GM18519 (cell line): ENCODE results near the gene MEI4.

ENCODE experiments used
- ATAC-seq: cut with Tn5 transposase; IDR thresholded peaks from one replicate; pipeline ENCODE4 v1.9.1; 2021; ENCODE audit warnings: mild to moderate bottlenecking, moderate library complexity; ENCODE audit not compliant: unreplicated experiment, low FRiP score

The MEI4 gene

GRCh38 chr6:77926198-77926751 lies 273.4 kb downstream of the MEI4 start:
- ATAC-seq: no peak

DNA sequence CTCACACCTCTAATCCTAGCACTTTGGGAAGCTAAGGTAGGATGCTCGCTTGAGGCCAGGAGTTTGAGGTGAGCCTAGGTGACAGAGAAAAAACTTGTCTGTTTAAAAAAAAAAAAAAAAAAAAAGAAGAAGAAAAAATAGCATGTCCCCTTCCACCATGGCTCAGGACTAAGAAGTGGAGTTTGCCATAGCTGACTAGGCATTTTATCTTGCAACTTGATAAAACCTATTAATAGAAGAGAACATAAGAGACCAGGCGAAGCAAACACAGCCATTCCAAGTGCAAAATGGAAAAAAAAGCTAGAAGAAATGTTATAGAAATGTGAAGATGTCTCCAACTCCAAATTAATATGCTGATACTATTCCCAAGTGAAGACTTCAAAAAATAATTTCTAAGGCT lies 277.5 kb downstream of the MEI4 start:
- no peak for ATAC-seq

DNA sequence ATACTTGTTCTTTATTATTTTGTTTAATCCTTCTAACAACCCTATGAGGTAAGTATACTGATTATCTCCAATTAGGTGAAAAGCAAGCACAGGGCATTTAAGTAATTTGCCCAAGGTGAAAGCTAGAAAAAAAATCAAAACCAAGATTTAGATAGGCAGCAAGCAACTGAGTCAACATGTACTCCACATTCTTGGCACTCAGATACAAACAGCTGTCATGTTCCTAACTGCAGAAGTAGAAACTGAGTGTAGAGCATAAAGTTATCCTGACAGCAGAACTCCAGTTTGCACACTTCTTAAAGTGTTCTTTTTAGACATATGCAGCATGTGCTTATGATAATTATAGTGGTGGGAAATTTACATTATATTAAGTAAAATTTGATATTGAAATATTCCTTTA lies 278.1 kb downstream of the MEI4 start:
- no peak for ATAC-seq

DNA sequence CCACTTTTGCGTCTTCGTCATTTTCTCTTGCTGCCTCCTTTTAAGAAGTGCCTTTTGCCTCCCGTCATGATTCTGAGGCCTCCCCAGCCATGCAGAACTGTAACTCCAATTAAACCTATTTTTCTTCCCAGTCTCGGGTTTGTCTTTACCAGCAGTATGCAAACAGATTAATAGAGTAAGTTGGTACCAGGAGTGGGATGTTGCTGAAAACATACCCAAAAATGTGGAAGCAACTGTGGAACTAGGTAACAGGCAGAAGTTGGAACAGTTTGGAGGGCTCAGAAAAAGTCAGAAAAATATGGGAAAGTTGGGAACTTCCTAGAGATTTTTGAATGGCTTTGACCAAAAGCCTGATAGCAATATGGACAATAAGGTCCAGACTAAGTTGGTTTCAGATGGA lies 309.2 kb downstream of the MEI4 start:
- no peak for ATAC-seq

DNA sequence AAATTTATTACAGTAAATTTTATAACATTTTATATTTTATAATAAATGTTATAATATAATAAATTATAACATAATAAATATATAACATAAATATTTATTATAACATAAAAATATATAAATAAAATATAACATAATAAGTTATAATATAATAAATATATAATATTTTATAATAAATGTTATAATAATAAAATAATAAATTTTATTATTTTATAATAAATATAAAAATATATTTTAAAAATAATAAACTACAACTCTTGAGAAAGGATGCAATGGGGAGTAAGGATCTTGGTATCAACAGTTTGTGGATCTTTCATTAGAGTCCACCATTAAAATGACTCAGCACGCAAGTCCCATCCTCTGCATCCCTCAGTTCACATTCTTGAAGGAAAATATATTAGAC lies 312.6 kb downstream of the MEI4 start:
- no peak for ATAC-seq

DNA sequence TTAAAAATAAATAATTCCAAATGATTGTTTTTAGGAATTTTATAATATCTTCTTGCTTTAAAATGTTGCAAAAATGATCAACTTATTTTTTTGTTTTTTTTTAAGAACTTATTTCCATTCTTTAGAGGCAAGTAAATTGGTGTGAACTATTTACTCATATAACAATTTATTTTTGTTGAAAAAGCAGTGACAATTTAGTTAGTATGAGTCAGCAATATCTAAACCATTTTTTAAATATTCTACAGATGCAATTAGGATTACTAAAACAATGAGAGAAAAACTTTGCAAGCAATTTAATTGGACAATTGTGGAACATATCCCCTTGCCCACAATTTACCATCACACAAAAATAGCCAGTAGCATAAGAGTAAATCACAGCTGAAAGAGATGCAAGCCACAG lies 319.5 kb downstream of the MEI4 start:
- ATAC-seq: no peak
